H1 (cell line): ENCODE measurements around the gene DNAH1. TPM values are rescaled to one million over a fixed set of nuclear protein-coding genes. Genes with fewer than 3 reads are reported as not detected.

Source experiments
- CTCF ChIA-PET: fragments of 300-600 bp; sonication (Branson Sonifier 250); formaldehyde crosslinking; loops from one replicate; lab custom pipeline; 2021; ENCODE audit not compliant: partially characterized antibody; lab: Charles Lee
- POLR2A ChIA-PET: fragments of 300-600 bp; sonication (Branson Sonifier 250); formaldehyde crosslinking; loops from one replicate; lab custom pipeline; 2021; ENCODE audit warnings: inconsistent platforms; ENCODE audit not compliant: partially characterized antibody; lab: Charles Lee
- DNase-seq, 2 experiments: peaks; one replicate each; pipeline versions ENCODE4 v3.0.0 to v3.0.0-alpha.2; 2010 to 2022; ENCODE audit warnings: low spot score in 2 of 2, low read depth in 1 of 2, mixed read lengths in 1 of 2
- FAIRE-seq: peaks from 2 replicates; lab custom pipeline; 2011; peaks lifted over from hg19 to GRCh38; lab: Jason Lieb, UNC
- H2AFZ ChIP-seq: 2 replicates; pipeline ENCODE4 v1.8.1; 2012; ENCODE audit warnings: low read length, inconsistent platforms
- H2AK5ac ChIP-seq: 2 replicates; pipeline ENCODE4 v1.6.1; 2013; ENCODE audit warnings: low read depth, low read length
- H2BK120ac ChIP-seq: replicated peaks from 2 replicates; pipeline ENCODE3; 2013; ENCODE audit warnings: low read depth, low read length, inconsistent platforms
- H2BK12ac ChIP-seq: 2 replicates; pipeline ENCODE4 v1.6.1; 2013; ENCODE audit warnings: low read depth, low read length
- H2BK15ac ChIP-seq: 2 replicates; pipeline ENCODE4 v1.6.1; 2013; ENCODE audit warnings: low read length
- H2BK20ac ChIP-seq: 2 replicates; pipeline ENCODE4 v1.6.1; 2013; ENCODE audit warnings: low read length
- H2BK5ac ChIP-seq: 2 replicates; pipeline ENCODE4 v1.6.1; 2013; ENCODE audit warnings: low read depth, low read length
- H3K14ac ChIP-seq: 2 replicates; pipeline ENCODE4 v1.6.1; 2013; ENCODE audit warnings: inconsistent platforms; ENCODE audit not compliant: insufficient read length
- H3K18ac ChIP-seq: 2 replicates; pipeline ENCODE4 v1.6.1; 2013; ENCODE audit warnings: low read length; ENCODE audit errors: extremely low read depth
- H3K23ac ChIP-seq: 2 replicates; pipeline ENCODE4 v1.6.1; 2013; ENCODE audit warnings: inconsistent platforms; ENCODE audit not compliant: insufficient read length
- H3K23me2 ChIP-seq: 2 replicates; pipeline ENCODE4 v1.6.1; 2013; ENCODE audit warnings: low read depth, low read length
- H3K27ac ChIP-seq: 2 replicates; pipeline ENCODE4 v1.6.1; 2011; ENCODE audit warnings: low read depth, low read length, inconsistent platforms
- H3K27me3 ChIP-seq, 4 experiments: replicated peaks in 1 of 4; 1 replicate in 1 of 4; 2 replicates in 3 of 4; pipeline versions ENCODE4 v1.6.1 to v1.8.1; 2011 to 2013; ENCODE audit warnings: low read length in 3 of 4, mild to moderate bottlenecking in 3 of 4, inconsistent platforms in 2 of 4, mixed read lengths in 2 of 4, moderate library complexity in 1 of 4; ENCODE audit not compliant: control insufficient read depth in 3 of 4, insufficient read depth in 3 of 4; ENCODE audit errors: extremely low read depth in 1 of 4
- H3K36me3 ChIP-seq, 4 experiments: 2 replicates each; pipeline versions ENCODE4 v1.6.1 to v1.8.1; 2011 to 2013; ENCODE audit warnings: mild to moderate bottlenecking in 4 of 4, low read length in 3 of 4, moderate library complexity in 2 of 4, control low read depth in 1 of 4, inconsistent platforms in 1 of 4; ENCODE audit not compliant: insufficient read depth in 4 of 4, control insufficient read depth in 2 of 4
- H3K4ac ChIP-seq: replicated peaks from 2 replicates; pipeline ENCODE3; 2013; ENCODE audit warnings: low read length, low read depth, mixed read lengths, inconsistent platforms; ENCODE audit not compliant: insufficient read length
- H3K4me1 ChIP-seq, 4 experiments: replicated peaks in 1 of 4; 1 replicate in 1 of 4; 2 replicates in 3 of 4; pipeline versions ENCODE4 v1.6.1 to v1.8.1; 2011 to 2013; ENCODE audit warnings: low read length in 3 of 4, inconsistent platforms in 2 of 4, mixed read lengths in 1 of 4; ENCODE audit not compliant: insufficient read depth in 4 of 4, control insufficient read depth in 3 of 4
- H3K4me2 ChIP-seq, 2 experiments: 2 replicates each; pipeline versions ENCODE4 v1.6.1 to v1.8.1; 2011 to 2013; ENCODE audit warnings: low read depth in 2 of 2, low read length in 2 of 2, control low read depth in 1 of 2, inconsistent platforms in 1 of 2, mild to moderate bottlenecking in 1 of 2; ENCODE audit not compliant: insufficient read depth in 1 of 2
- H3K4me3 ChIP-seq, 4 experiments: fragments of 200-600, 300-600 bp in 1 of 4; sonication (generic), shearing (Covaris generic), sonication (Bioruptor Twin) in 1 of 4; 2 replicates each; pipeline versions ENCODE4 v1.5.1 to v1.8.1; 2011 to 2016; ENCODE audit warnings: low read length in 4 of 4, low read depth in 3 of 4, control low read depth in 2 of 4, inconsistent platforms in 2 of 4, mild to moderate bottlenecking in 2 of 4, mixed read lengths in 1 of 4, moderate library complexity in 1 of 4; ENCODE audit not compliant: insufficient read depth in 2 of 4; ENCODE audit errors: extremely low read depth in 1 of 4
- H3K56ac ChIP-seq: replicated peaks from 2 replicates; pipeline ENCODE3; 2013; ENCODE audit warnings: low read depth, mild to moderate bottlenecking, mixed read lengths, low read length, inconsistent platforms; ENCODE audit not compliant: insufficient read length
- H3K79me1 ChIP-seq: 2 replicates; pipeline ENCODE4 v1.6.1; 2013; ENCODE audit warnings: low read depth, low read length, control low read depth
- H3K79me2 ChIP-seq, 2 experiments: 2 replicates each; pipeline versions ENCODE4 v1.6.1 to v1.8.1; 2012 to 2013; ENCODE audit warnings: low read length in 2 of 2, mild to moderate bottlenecking in 2 of 2, inconsistent platforms in 1 of 2; ENCODE audit not compliant: insufficient read depth in 2 of 2, control insufficient read depth in 1 of 2
- H3K9ac ChIP-seq, 4 experiments: replicated peaks in 1 of 4; 1 replicate in 1 of 4; 2 replicates in 3 of 4; pipeline versions ENCODE4 v1.6.1 to v1.8.1; 2011 to 2013; ENCODE audit warnings: low read depth in 3 of 4, low read length in 3 of 4, control low read depth in 2 of 4, mild to moderate bottlenecking in 2 of 4, moderate library complexity in 2 of 4, inconsistent platforms in 1 of 4; ENCODE audit errors: extremely low read depth in 1 of 4
- H3K9me3 ChIP-seq, 2 experiments: 2 replicates each; pipeline versions ENCODE4 v1.6.1 to v1.8.1; 2012 to 2013; ENCODE audit warnings: mild to moderate bottlenecking in 2 of 2, moderate library complexity in 2 of 2, control low read depth in 1 of 2, inconsistent platforms in 1 of 2, low read depth in 1 of 2, low read length in 1 of 2, mixed read lengths in 1 of 2; ENCODE audit not compliant: insufficient read depth in 2 of 2
- H4K20me1 ChIP-seq, 2 experiments: replicated peaks in 1 of 2; 2 replicates each; pipeline versions ENCODE3 to v1.8.1; 2011 to 2013; ENCODE audit warnings: inconsistent platforms in 2 of 2, low read length in 2 of 2, mild to moderate bottlenecking in 1 of 2; ENCODE audit not compliant: insufficient read depth in 2 of 2, control insufficient read depth in 1 of 2
- H4K5ac ChIP-seq: 2 replicates; pipeline ENCODE4 v1.6.1; 2013; ENCODE audit warnings: low read length, low read depth, mixed read lengths, inconsistent platforms; ENCODE audit not compliant: insufficient read length
- H4K8ac ChIP-seq: 2 replicates; pipeline ENCODE4 v1.8.0; 2013; ENCODE audit warnings: mild to moderate bottlenecking, moderate library complexity, low read length, inconsistent platforms; ENCODE audit not compliant: insufficient read depth; ENCODE audit errors: extremely low read depth
- H4K91ac ChIP-seq: replicated peaks from 2 replicates; pipeline ENCODE3; 2013; ENCODE audit warnings: low read length, mixed read lengths, inconsistent platforms; ENCODE audit not compliant: insufficient read length
- NRF1 ChIP-seq: IDR thresholded peaks from 2 replicates; pipeline ENCODE4 v1.6.1; 2011; ENCODE audit warnings: mild to moderate bottlenecking, low read depth, low read length, improper control_type of control experiment
- RNF2 ChIP-seq: fragments of 200-900, 300-1000 bp; sonication (generic); IDR thresholded peaks from 2 replicates; pipeline ENCODE4 v1.7.1; 2016; ENCODE audit warnings: borderline replicate concordance, low read depth, mild to moderate bottlenecking, antibody characterized with exemption, low read length; ENCODE audit not compliant: poor library complexity, severe bottlenecking; ENCODE audit errors: missing control alignments
- SRF ChIP-seq: IDR thresholded peaks from 2 replicates; pipeline ENCODE4 v1.6.1; 2011; ENCODE audit warnings: mild to moderate bottlenecking, low read depth, low read length, moderate library complexity
- WGBS, 2 experiments: shearing (Covaris generic) in 1 of 2; methylation state at CpG; one replicate each; pipeline versions ENCODE4 v1.1.6 to v1.1.7; 2013 to 2015; ENCODE audit warnings: low lambda C conversion rate in 2 of 2, mixed read lengths in 2 of 2, inconsistent platforms in 1 of 2, low coverage in 1 of 2, missing lambda C conversion rate in 1 of 2; ENCODE audit not compliant: insufficient replicate concordance in 2 of 2, insufficient coverage in 1 of 2, insufficient read length in 1 of 2; ENCODE audit errors: extremely low coverage in 1 of 2, missing lambda C conversion rate in 1 of 2; 5-methylcytosine and 5-hydroxymethylcytosine counted together
- polyA plus RNA-seq, 7 experiments: library from polyadenylated mRNA; depleted of rRNA in 3 of 7; stranded (reverse) in 5 of 7; unstranded in 2 of 7; fragments of >200 nt in 5 of 7; fragments of 200-250 nt in 2 of 7; gene quantifications; 1 replicate in 5 of 7; 2 replicates in 1 of 7; 4 replicates in 1 of 7; pipeline versions ENCODE4 v1.2.1 to v1.2.3, GENCODE V29; 2011 to 2013; ENCODE audit warnings: missing spikeins in 2 of 7, mixed read lengths in 2 of 7
- total RNA-seq: library from RNA; stranded (reverse); fragmentation: NEBNext Ultra II Directional; extraction: Animal tissue kit (Norgen Biotek cat#: 25700); gene quantifications from 2 replicates; pipeline ENCODE4 v1.2.1, GENCODE V29; 2021

DNAH1 gene
- total and polyA plus RNA-seq, 2 of the 8 experiments (the other 6 are each of a cell fraction or from before 2014, with no cell fraction given), result 1.0 to 1.5 TPM

GRCh38 chr3:52294320-52295150 is 21.6 kb upstream of the DNAH1 start:
- DNase-seq (no peak), FAIRE-seq (no peak)
- Histone ChIP-seq H4K91ac (no peak overlapping the region), H3K9me3 (no peaks in the 10 kb centered on the region), H3K4me2 (no peak overlapping the region), H2BK20ac (no peak overlapping the region), H3K27me3 (peaks cover 0 to 8% (median 2%) of the 10 kb centered on the region in 4 experiments; a peak in 2 of 7 replicates), H3K79me2 (no peaks in the 10 kb centered on the region), H2AK5ac (peak overlapping the region; percentile 53; the same call in 1 of the 2 replicates), H3K56ac (no peak overlapping the region), H4K5ac (no peak overlapping the region), H2BK5ac (no peak overlapping the region), H3K14ac (no peak overlapping the region), H2AFZ (no peak overlapping the region), H3K79me1 (no peaks in the 10 kb centered on the region; the same call in 1 of the 2 replicates), H3K4me1 (peaks cover 0 to 18% (median 13%) of the 10 kb centered on the region in 4 experiments; a peak in 6 of 7 replicates), H2BK120ac (no peak overlapping the region), H4K8ac (no peak overlapping the region; the same call in 1 of the 2 replicates), H4K20me1 (no peaks in the 10 kb centered on the region), H3K18ac (no peak overlapping the region), H3K4ac (no peak overlapping the region), H3K23ac (no peak overlapping the region), H3K4me3 (no peak overlapping the region), H2BK15ac (no peak overlapping the region), H2BK12ac (no peak overlapping the region), H3K9ac (peak overlapping the region in 1 of 4 experiments; percentile 28; a peak in 2 of 7 replicates), H3K23me2 (peaks cover 10% of the 10 kb centered on the region)
- WGBS, 2 experiments, result 89% methylated on average over 9 of the region's 11 CpGs; no CpG with 5 or more reads in 1 of the 2 experiments
- CTCF ChIA-PET, result interaction anchor here (1.3 to 15.3 kb wide), 7 partner anchors 10 to 92 kb away, joined by 3 to 198 read pairs (median 7); no protein-coding TSS in a partner anchor
- no peak for TF ChIP-seq NRF1
- no peak for TF ChIP-seq SRF
- TF ChIP-seq RNF2, result no peak
- TF ChIP-seq, all 59 proteins: peak for 0
- no peaks in the 10 kb centered on the region for H3K36me3 ChIP-seq
- H3K27ac ChIP-seq, result no peak overlapping the region
- POLR2A ChIA-PET, result interaction anchor here (0.9 kb wide), 1 partner anchor 299 kb away, joined by 3 read pairs; the partner anchor contains the start of gene RPL29
